AG08396 (cell line): Measurements from ENCODE around the gene CIB4.

Experiments
- DNase-seq: peaks from one replicate; pipeline ENCODE4 v3.0.0; 2012; ENCODE audit warnings: low spot score, mixed read lengths

CIB4 gene

DNA sequence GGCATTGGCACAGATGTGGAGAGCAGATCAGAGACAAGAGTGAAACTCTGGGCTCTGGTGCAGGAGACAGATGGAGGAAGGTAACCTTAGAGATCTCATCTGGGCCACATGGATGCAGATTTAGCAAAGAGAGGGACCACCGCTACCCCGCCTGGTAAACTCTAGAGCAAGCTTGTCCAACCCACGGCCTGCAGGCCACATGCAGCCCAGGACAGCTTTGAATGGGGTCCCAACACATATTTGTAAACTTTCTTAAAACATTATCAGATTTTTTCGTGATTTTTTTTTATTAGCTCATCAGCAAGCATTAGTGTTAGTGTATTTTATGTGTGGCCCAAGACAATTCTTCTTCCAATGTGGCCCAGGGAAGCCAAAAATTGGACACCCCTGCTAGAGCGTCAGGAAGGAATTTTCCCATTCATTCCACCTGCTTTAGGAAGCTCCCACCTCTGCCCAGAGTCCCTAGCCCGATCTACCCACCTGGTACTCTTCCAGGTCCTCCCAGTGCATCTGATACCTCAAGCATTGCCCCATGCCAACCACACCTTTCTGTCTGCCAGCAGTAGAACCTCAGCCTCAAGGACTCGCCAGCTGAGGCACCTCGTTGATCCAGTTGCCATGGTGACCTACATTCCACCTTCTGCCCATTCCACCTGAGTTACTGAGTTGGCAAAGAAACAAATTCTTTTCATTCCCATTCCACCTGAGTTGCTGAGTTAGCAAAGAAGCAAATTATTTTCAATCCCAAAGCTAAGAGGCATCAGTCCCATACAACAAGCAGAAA lies at the start of gene CIB4:
TSS of gene CIB4 (minus strand) at position 586 of the 784 bp plus-strand sequence. CDS start at position 534, 52 bp downstream.
- no peak for DNase-seq

DNA sequence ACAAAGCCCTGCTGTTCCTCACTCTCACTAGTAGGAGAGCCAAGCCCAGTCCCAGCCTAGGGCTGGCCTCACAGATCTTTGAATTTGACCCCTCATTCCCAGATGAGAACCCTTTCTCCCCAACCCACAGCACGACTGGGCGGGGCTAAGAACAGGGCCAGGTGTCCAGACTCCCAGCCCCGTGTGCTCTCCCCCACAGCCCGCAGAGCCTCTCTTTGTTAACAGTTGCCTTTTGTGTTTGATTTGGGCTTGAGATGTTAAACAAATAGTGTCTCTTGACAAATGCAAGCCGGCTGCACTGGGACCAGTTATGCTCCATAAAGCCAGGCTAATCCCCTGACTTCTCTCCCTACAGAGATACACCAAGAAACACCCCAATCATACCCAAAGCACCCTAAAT lies 46.6 kb upstream of the CIB4 start:
- no peak for DNase-seq

DNA sequence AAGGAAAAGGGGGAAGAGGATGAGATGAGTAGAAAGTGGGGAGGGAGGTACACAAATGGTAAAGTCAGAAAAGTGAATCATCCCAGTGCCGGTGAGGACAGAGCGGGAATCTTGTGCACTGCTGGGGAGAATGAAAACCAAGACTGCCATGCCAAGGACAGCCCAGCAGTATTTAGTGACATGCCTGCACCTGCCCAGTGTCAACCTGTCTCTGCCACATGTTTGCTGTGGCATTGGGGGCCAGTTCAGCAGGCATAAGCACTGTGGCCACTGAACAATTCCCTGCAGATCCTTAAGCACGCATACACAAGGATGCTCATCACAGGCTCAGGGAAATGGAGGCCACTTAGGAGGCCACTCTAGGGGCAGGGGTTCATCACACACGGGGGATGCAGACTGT lies 46.2 kb upstream of the CIB4 start:
- no peak for DNase-seq

DNA sequence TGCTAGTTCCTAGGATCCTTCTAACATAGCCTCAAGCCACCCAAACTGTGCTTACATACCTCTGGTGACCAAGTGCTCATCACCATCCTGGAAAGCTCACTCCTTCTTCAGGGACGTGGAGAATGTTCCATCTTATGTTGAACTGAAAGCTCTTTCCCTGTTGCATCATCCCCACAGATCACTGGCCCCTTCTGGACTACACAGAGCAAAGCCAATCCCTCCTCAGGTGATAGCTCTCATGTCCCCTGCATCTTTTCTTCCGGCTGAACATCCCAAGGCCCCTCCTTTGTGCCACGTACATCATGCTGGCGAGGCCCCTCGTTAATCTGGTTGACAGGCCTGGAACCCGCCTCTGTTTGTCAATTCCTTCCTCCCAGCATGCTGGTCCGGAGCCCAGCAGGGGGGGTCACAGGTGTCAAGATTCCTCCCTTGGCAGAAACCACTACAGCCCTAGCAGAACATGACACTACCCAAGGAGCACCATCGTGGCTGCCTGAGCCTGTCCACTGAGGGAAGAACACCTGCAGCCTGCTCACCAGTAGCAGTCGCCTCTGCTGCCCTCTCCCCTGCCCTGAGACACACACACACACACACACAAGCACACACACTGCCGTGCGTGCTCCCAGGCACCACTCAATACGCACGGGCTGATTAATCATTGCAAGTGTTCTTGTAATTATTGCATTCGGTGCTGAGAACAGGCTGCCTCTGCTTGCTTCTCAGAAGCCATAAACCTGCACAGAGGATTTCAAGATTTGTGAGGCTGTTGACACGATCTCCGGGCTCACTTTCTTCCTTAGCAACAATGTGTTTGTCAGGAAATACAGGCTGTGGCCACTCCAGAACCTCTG lies 45.0 kb upstream of the CIB4 start:
- no peak for DNase-seq

DNA sequence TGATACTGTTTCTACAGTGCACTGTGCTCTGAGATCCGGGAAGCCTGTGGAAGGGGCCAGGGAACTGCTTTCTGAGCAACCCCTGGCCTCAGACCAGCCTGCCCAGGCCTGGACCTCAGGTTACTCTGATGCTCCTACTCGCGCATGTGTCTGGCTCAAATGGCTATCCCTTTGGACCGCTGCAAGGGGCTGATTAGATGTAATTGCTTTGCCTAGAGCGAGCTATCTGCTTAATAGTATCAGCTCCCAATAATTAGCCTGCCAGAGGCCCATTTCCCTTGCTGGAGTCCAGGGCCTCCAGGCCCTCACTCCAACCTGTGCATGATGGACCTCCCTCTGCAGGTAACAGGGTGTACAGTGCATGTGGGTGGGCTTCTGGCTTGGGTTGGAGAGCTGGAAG lies 44.2 kb upstream of the CIB4 start:
- DNase-seq: no peak

DNA sequence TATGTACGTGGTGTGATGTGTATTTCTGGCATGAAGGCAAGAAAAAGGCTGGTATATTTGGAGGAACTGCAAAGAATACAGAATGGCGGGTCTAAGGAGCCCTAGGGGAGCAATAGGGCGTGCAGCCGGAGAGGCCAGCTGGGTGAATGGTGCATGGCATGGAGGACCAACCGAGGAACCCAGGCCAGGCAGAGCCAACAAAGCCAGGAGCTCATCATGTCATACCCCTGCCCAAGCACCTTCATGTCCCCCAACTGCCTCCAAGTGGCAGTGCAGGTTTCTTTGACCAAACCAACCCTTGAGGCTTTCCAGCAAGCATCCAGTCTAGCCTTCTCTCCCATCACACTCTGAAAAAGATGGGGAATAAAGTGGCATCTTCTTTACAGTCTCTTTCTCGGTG lies 42.4 kb upstream of the CIB4 start:
- DNase-seq: no peak

DNA sequence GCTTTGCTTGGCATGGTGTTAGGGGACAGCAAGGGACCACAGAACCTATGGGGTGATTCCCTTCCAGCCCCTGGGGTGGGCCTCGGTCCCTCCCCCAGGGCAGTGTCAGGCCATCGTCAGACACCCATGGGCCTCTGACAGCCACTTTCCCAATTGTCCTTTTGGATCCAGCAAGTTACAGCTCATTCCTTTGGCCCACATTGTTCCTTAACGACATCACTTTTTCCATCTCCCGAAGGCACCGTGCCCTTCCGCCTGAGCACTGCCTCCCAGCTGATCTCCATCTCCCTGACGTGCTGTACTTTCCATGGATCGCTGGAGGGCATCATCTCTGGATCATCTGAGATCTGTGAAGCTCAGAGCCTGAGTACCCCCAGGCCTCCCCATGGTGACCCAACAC lies 41.0 kb upstream of the CIB4 start:
- DNase-seq: no peak

DNA sequence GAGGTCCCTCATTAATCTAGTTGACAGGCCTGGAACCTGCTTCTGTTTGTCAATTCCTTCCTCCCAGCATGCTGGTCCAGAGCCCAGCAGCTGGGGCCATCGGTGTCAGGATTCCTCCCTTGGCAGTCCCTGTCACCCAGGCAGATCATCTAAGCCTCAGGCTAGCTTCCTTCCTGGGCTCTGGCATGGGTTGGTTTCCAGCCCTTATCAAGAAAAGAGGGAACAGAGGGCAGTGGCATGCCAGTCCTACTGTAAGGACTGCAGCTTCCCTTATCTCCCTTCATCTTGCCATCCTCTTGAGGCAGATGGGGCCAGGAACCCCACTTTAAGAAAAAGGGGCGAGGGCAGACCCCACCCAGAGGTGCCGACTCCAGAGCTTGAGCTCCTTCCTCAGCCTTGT lies 40.5 kb upstream of the CIB4 start:
- no peak for DNase-seq

DNA sequence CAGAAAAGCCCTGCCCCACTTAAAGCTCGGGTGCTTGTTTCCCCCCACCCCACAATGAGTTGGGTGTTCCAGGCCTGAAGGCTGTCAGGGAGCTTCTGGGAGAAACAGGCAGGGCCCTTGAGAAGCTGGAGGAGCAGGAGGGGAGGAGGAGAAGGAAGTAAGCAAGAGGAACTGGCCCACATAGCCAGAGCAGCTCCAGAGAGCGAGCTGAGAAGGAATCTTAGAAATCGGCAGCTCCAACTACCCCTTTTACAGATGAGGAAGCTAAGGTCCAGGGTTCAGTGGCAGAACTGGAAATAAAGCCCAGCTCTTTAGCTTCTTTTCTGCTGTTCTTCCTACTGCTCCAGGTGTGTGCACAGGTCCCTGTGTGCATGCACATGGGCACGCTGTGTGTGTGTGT lies 38.7 kb upstream of the CIB4 start:
- DNase-seq: no peak

DNA sequence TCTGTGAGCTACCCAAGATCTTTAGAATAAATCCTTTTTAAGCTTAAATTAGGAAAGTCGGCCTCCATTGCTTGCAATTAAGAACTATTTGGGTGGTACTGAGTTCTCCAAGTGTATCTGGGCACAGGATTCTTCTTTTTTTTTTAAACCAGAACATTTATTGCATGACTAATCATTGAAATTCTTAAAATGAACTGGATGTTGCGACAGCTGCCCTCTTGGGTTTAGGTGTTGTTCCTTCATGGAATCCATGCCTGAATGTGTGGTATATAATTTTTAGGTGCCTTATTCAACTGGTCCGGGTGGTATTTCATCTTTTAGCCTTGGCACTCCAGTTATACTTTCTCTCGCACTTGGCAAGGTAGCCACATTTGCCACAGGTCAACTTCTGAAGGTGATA lies 36.9 kb upstream of the CIB4 start:
- DNase-seq: no peak

DNA sequence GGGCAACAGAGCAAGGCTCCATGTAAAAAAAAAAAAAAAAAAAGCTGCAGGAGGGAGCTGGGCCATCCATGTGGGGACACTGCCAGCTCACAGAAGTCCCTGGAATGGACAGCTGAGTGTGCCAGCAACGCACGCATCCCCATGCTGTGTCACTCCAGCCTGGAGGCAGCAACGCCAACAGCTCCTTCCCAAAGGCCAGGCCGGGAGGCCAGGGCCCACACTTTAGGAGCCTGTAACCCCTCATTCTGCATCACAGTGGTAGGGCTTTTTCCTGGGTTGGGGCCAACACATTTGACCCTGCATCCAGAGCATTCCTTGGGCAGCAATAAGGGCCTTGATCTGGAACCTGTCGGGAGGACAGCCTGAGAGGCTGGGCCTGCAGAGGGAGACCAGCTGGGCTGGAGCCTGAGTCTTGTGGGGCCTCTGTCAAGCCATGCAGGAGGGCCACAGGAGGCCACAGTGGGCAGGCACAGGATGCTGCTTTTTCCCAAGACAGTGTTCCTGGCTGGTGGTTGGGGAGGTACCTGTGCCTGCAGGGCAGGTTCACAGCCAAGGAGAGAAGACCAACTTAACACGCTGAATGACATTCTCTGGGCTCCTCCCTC lies 34.6 kb upstream of the CIB4 start:
- DNase-seq: no peak

DNA sequence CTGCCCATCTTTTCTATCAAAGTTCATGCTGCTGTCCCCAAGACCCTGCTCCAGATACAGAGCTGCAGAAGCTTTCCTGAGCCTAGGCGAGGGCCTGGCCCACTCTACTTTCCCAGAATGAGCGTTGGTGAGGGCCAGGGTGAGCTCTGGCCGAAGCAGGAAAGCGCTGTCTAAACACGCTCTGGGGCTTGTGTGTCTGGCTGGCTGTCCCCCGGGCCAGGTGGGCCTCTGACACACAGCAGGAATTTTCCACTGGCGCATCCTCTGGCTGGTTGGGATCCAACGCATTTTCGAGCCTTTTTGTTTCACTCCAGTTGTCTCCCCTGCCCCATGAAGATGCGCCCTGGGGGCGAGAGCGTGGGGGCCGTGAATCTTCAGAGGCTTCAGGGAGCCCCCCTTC lies 33.6 kb upstream of the CIB4 start:
- DNase-seq: no peak

DNA sequence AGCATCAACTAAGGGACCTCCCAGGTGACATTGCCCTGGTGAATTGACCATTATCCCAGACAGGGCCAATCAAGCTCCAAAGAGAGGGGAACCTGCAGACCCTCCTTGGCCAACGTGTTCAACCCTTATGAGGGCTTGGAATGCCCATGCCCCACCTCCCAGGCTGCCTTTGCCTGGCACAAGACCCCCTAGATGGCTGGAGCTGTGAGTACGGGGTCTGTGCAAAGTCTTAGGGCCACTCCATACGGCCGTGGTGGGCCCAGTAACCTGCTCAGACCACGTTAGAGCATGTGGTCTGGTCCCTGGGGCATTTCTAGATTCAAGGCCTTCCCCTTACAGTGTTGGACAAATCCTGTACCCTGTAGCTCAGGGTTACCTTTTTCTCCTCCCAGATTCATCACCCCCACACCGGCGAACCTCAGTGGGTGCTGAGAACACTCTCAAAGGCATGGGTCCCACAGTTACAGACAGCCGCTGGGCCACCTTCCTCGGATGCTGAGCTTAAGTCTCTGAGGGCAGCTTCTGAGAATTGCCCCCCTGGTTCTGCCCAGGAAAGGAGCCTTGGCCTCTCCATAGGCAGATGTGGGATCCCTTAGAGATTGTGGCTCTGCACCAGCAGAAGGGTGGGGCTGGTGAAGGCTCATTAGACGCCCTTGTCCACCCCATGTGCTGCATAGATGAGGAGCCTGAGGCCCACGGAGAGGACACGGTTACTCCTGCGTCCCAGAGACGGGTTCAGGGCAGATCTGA lies 33.0 kb upstream of the CIB4 start:
- DNase-seq: no peak

DNA sequence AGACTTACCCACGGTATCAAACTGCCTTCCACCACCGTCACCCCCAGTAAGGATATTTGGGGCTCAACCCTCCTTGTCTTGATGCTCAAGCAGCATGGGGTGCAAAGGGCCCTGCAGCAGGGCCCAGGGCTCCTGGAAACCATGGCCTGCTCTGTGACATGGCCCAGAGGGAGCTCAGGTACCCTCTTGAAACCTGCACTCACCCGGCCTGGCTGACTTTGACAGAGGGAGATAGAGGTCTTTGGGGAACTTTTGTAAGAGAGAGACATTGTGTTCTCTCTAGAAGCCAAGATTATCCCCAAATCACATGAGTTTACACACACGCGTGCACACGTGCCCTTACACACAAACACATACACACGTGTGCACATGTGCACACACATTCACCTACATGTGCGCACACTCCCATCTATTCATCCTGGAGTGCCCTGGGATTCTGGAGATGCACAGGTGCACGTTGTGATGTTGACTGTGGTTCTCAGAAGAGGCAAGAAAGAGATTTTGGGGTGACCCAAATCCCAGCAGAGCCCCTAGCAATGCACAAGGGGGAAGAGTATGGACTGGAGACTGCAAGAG lies 31.7 kb upstream of the CIB4 start:
- DNase-seq: no peak

DNA sequence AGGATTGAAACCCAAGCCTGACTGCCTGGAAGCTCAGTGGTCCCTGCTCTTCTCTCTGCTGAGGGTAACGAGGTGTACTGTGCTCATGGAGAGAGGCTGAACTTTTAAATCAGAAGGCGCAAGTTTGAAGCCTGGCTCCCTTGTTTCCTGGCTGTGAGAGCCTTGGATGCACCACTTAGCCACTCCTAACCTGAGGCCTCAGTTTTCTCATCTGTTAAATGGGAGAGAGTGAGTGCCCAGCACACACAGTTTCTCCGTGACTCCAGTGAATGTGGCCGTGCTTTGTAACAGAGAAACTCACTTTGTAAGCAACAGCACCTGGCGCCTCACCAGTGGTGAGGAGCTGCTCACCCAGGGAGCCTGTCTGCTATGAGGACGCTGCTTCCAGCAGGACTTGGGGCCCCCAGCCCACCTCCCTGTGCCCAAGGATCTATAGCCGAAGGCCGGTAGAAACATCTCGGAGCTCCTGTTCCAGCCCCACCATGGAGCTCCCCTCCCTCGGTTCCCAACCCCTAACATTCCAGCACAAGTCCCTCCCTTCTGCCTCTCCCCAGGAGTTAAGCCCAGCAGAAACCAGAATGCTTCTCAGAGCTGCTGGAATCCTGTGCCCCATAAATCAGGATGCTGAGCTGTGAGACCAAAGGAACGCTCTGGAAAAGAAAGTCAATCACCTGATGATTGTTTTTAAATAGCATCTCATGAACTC lies 31.1 kb upstream of the CIB4 start:
- DNase-seq: no peak

DNA sequence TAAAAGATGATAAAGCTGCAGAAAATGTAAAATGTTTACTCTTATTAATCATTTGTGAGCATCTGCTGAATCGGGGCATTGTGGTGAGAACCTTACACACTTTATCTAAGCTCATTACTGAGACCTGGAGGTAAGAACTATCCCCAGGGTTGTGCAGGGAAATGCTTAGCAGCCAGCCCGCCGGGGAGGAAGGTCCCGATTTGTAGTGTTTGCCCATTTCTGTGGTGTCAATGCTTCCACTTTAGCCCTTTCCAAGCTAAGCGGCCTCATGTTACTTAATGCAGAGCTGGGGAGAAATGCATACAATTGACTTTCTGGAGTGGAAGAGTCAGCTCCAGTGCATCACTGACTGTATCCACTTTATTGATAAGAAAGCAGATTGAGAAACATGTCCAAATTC lies 30.5 kb upstream of the CIB4 start:
- no peak for DNase-seq

DNA sequence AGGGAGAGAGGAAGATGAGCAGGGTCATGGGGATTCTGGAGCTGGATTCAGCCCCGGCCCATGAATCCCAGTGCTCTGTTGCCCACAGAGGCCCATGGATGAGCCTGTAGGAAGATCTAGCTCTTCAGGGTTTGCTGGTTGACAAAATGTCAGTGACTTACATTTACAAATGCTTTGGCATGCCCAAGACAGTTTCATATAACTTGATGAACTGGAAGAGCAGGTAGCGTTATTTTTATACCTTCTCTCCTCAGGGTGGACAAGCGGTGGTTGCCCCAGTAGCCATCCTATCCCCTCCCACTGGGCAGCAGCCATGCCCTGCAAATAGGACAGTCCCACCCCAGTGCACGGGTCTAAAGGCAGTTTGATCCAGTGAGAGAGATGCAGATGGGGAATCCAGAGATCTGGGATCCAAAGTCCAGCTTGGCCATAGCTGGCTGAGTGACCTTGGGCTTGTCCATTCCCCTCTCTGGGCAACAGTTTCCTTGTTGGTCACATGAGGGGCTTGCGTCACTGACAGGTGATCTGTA lies 29.8 kb upstream of the CIB4 start:
- DNase-seq: no peak

DNA sequence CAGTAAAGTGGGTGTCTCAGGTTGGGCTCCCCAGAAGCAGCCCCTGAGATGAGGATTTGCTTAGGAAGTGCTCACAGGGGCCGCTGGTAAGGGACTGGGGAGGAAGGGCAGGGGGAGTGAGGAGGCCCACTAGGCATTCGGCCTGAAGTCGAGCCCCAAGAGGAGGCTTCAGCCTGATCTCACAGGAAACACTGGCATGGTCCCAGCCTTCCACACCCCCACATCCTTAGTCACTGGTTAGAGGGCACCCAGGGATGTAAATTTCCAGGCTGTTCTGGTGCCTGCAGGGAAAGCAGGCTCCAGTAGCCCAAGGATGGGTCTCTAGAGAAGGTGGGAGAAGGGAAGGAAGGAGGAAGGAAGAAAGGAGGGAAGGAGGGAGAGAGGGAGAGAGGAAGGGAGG lies 29.0 kb upstream of the CIB4 start:
- DNase-seq: no peak

DNA sequence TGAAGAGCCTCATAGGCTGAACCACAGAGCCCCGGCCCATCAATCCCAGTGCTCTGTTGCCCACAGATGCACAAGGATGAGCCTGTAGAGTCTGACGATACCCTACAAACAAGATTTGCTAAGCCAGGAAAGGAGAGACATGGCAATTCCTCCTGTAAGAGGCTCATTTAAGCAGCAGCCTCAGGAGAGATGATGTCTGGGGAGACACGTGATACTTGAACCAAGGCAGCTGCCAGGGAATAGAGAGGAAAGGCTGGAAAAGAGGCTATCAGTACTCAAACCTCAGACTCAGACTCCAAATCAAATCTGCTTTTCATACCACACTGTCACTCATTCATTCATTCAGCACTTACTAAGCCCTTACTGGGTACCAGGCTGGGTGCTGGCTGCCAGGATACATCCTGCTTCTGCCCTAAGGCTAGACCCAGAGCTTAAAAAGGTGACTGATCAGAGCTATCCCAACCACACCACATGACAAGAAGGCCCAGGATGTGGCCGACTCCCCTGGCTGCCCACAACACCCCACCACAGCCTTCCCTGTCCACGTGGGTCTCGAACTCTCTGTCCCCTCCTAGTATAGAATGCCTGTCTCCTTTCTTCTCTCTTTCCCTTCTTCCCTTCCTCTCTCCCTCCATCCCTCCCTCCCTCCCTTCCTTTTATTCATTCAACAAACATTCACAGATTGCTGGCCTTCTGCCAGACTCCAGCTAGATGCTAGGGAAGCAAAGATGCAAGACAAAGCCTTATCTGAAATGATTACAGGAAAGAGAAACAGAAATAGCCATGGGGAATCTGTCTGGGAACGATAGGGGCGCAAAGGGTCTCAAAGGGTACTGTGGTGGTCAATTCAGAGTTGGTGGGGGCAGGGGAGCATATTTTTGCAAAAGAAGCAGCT lies 27.9 kb upstream of the CIB4 start:
- DNase-seq: no peak

DNA sequence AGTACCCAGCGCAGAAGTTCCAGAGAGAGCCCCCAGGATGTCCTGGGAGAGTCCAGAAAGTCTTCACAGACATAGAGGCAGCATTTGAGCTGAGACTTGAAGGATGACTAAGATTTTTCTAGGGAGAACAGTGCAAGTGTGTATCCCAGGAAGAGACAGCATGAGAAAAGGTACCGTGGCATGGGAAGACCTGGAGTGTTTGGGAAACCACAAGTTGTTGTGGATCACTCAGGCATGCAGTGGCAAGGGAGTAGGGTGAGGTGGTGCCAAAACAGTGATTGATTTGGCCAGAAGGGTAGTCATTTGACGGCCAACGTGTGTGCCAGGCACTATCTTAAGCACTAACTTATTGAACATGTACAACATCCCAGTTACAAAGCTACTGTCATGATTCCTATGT lies 26.9 kb upstream of the CIB4 start:
- no peak for DNase-seq
